ENCODE data around the gene ST3GAL3. TPM values are rescaled to one million over a fixed set of nuclear protein-coding genes. Genes with fewer than 3 reads are reported as not detected.

The ST3GAL3 gene
- total RNA-seq, 4 donors from 2014 or later, result 30.2 to 41.4 (median 33.2) TPM

DNA sequence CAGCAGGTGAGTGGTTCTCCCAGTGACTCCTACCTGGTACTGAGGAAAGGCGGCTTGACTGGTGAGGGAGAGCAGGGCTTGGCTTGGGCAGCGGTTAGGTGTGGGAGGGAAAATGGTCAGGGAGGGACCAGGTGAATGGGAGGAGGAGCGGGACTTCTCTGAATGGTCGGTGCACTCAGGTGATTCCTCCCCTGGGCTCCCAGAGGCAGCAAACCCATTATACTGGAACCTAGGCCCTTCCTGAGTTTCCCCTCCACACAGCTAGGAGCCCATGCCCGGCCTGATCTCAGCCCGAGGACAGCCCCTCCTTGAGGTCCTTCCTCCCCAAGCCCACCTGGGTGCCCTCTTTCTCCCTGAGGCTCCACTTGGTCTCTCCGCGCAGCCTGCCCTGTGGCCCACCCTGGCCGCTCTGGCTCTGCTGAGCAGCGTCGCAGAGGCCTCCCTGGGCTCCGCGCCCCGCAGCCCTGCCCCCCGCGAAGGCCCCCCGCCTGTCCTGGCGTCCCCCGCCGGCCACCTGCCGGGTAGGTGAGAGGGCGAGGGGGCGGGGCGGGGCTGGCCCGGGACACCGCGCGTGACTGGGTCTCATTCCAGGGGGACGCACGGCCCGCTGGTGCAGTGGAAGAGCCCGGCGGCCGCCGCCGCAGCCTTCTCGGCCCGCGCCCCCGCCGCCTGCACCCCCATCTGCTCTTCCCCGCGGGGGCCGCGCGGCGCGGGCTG is 228.5 kb downstream of the ST3GAL3 start:
- Histone ChIP-seq H3K27ac (peak overlapping the region in 3 of 4 donors; percentile 15 to 71 (median 63)), H3K4me1 (peaks cover 0 to 43% (median 20%) of the 10 kb centered on the region in 3 donors), H3K27me3 (peaks cover 12% of the 10 kb centered on the region), H3K36me3 (peaks cover 0 to 4% of the 10 kb centered on the region in 2 donors), H3K4me3 (peak overlapping the region; percentile 25 to 58), H3K9me3 (no peaks in the 10 kb centered on the region)
- 7% methylated on average over 3 of the region's 48 CpGs; no CpG with 5 or more reads in 1 of the 2 donors for WGBS, 2 donors (ENCODE audit: low coverage in 1 of 2)
- peak; percentile 5 for ATAC-seq
- TF ChIP-seq POLR2A (IDR thresholded peaks at IDR 0.05), result no peak
- TF ChIP-seq POLR2AphosphoS5 (IDR thresholded peaks at IDR 0.05), result no peak
- TF ChIP-seq, protein P1, sequence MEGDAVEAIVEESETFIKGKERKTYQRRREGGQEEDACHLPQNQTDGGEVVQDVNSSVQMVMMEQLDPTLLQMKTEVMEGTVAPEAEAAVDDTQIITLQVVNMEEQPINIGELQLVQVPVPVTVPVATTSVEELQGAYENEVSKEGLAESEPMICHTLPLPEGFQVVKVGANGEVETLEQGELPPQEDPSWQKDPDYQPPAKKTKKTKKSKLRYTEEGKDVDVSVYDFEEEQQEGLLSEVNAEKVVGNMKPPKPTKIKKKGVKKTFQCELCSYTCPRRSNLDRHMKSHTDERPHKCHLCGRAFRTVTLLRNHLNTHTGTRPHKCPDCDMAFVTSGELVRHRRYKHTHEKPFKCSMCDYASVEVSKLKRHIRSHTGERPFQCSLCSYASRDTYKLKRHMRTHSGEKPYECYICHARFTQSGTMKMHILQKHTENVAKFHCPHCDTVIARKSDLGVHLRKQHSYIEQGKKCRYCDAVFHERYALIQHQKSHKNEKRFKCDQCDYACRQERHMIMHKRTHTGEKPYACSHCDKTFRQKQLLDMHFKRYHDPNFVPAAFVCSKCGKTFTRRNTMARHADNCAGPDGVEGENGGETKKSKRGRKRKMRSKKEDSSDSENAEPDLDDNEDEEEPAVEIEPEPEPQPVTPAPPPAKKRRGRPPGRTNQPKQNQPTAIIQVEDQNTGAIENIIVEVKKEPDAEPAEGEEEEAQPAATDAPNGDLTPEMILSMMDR (IDR thresholded peaks at IDR 0.05), result no peak
- TF ChIP-seq EP300 (IDR thresholded peaks at IDR 0.05), result no peak

DNA sequence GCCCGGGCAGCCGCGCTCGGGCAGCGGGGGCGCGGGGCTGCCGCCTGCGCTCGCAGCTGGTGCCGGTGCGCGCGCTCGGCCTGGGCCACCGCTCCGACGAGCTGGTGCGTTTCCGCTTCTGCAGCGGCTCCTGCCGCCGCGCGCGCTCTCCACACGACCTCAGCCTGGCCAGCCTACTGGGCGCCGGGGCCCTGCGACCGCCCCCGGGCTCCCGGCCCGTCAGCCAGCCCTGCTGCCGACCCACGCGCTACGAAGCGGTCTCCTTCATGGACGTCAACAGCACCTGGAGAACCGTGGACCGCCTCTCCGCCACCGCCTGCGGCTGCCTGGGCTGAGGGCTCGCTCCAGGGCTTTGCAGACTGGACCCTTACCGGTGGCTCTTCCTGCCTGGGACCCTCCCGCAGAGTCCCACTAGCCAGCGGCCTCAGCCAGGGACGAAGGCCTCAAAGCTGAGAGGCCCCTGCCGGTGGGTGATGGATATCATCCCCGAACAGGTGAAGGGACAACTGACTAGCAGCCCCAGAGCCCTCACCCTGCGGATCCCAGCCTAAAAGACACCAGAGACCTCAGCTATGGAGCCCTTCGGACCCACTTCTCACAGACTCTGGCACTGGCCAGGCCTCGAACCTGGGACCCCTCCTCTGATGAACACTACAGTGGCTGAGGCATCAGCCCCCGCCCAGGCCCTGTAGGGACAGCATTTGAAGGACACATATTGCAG is 229.3 kb downstream of the ST3GAL3 start:
- peak; percentile 60 for ATAC-seq
- H3K4me1 ChIP-seq, result peaks cover 0 to 43% (median 20%) of the 10 kb centered on the region in 3 donors
- TF ChIP-seq POLR2A (IDR thresholded peaks at IDR 0.05) (peak in 1 of 2 donors; percentile 8), EP300 (IDR thresholded peaks at IDR 0.05) (no peak), POLR2AphosphoS5 (IDR thresholded peaks at IDR 0.05) (no peak)
- TF ChIP-seq, protein P1 (IDR thresholded peaks at IDR 0.05), result peak in 2 of 4 experiments; percentile 24

DNA sequence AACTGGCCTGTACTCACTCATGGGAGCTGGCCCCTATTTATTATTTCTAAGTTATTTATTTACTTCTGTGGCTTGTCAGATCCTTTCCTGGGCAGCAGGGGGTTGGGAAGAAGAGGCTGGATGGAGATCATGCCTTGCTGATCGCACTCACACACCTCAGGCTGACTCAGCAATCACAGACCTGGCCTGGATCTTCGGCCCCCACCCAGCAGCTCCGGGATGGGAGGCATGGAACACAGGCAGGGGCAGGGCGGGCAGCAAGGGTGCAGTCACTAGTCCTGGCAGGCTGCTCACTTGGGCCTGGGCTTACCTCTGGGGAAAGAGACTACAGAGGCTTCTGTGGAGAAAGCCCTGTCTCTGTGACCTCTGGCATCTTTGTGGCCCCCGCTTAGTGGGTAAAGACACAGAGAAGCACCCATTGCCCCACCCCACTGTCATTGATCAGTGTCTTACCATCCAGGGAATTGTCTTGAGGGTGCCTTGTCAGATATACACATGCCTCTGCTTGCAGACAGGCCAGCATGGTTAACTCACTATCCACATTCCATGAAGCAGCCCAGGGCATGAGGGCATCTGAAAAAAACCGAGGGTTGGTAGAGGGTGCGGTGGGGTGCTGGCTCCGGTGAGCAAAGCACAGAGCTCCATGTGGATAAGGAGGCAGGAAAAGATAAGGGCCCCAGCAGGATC is 230.0 kb downstream of the ST3GAL3 start:
- no peak for ATAC-seq
- WGBS, 2 donors (ENCODE audit: low coverage in 1 of 2), result 90% methylated on average over 3 of the region's 8 CpGs; no CpG with 5 or more reads in 1 of the 2 donors
- peak overlapping the region in 1 of 4 donors; percentile 63 for H3K27ac ChIP-seq
- no peaks in the 10 kb centered on the region for H3K36me3 ChIP-seq
- no peak overlapping the region for H3K4me3 ChIP-seq
- no peak for TF ChIP-seq POLR2AphosphoS5 (IDR thresholded peaks at IDR 0.05)
- peaks cover 12% of the 10 kb centered on the region for H3K27me3 ChIP-seq
- H3K9me3 ChIP-seq, result no peaks in the 10 kb centered on the region
- H3K4me1 ChIP-seq, result peaks cover 0 to 43% (median 20%) of the 10 kb centered on the region in 3 donors

More for the DNA sequence above, 229.3 kb downstream of the ST3GAL3 start:
- WGBS, 2 donors (ENCODE audit: low coverage in 1 of 2), result 93% methylated on average over 3 of the region's 56 CpGs; no CpG with 5 or more reads in 1 of the 2 donors
- Histone ChIP-seq H3K27me3 (peaks cover 12% of the 10 kb centered on the region), H3K9me3 (no peaks in the 10 kb centered on the region), H3K27ac (peak overlapping the region in 3 of 4 donors; percentile 50 to 63 (median 51)), H3K4me3 (peak overlapping the region; percentile 3 to 58), H3K36me3 (no peaks in the 10 kb centered on the region)

DNA sequence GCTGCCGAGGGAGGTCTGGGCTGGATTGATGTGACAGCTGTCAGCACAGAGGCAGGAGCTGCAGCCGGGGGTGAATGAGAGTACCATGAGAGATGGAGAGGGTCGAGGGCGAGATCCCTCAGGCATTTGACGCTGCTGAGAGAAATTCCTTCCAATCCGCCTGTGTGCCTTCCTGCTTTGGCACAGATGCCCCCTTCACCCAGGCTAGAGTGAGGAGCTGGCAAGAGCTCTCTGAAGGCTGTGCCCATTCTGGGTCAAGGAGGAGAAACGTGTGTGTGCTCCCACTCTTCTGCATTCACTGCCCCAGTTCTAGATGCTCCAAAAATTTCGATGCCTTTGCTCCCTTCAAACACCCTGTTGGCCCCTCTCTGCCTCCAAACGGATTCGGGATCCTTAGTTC is 231.0 kb downstream of the ST3GAL3 start:
- H3K4me3 ChIP-seq, result no peak overlapping the region
- peaks cover 0 to 35% (median 16%) of the 10 kb centered on the region in 3 donors for H3K4me1 ChIP-seq
- 82% methylated on average over 4 of the region's 10 CpGs; no CpG with 5 or more reads in 1 of the 2 donors for WGBS, 2 donors (ENCODE audit: low coverage in 1 of 2)
- H3K27ac ChIP-seq, result no peak overlapping the region
- H3K36me3 ChIP-seq, result no peaks in the 10 kb centered on the region
- no peak for TF ChIP-seq POLR2A (IDR thresholded peaks at IDR 0.05)
- no peak for TF ChIP-seq POLR2AphosphoS5 (IDR thresholded peaks at IDR 0.05)
- TF ChIP-seq EP300 (IDR thresholded peaks at IDR 0.05), result no peak
- TF ChIP-seq, protein P1 (IDR thresholded peaks at IDR 0.05), result no peak
- peaks cover 12% of the 10 kb centered on the region for H3K27me3 ChIP-seq
- H3K9me3 ChIP-seq, result no peaks in the 10 kb centered on the region
- no peak for ATAC-seq
